Thyroid gland (tissue), 4 donors: Measurements from ENCODE around the gene INIP.

Experiments used
- POLR2A ChIP-seq, 2 donors: fragments of 450-650 bp; IDR thresholded peaks; one replicate each; pipeline ENCODE4 v1.6.1; 2017; ENCODE audit warnings: antibody characterized with exemption in 2 of 2, mild to moderate bottlenecking in 2 of 2, moderate library complexity in 1 of 2
- TF ChIP-seq, protein P1 (sequence below), 6 experiments: fragments of 200-600 bp in 3 of 6; fragments of 450-650 bp in 3 of 6; sonication (generic) in 3 of 6; IDR thresholded peaks; one replicate each; pipeline ENCODE4 v1.5.1; 2016 to 2019; ENCODE audit warnings: antibody characterized with exemption in 6 of 6, mild to moderate bottlenecking in 2 of 6, inconsistent platforms in 1 of 6, moderate library complexity in 1 of 6

DNA sequence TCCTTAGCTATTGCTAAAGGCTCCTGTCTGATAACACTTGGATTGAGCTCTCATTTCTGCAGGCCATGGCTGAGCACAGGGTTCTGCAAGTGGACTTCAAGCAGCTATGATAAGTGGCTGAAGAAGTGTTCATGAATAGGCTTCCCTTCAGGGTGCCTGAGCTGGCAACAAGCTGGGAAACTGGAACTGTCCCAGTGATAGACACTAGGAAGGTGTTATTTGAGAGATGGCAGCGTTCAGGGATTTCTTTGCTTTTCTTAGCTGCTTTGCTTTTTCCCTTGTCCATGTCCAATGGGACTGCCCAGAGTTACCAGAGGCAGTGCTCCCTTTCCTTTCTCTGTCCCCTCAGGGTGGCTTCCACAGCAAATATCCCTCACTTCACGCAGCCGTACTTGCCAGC is 75.8 kb downstream of the INIP start:
- TF ChIP-seq, protein P1, sequence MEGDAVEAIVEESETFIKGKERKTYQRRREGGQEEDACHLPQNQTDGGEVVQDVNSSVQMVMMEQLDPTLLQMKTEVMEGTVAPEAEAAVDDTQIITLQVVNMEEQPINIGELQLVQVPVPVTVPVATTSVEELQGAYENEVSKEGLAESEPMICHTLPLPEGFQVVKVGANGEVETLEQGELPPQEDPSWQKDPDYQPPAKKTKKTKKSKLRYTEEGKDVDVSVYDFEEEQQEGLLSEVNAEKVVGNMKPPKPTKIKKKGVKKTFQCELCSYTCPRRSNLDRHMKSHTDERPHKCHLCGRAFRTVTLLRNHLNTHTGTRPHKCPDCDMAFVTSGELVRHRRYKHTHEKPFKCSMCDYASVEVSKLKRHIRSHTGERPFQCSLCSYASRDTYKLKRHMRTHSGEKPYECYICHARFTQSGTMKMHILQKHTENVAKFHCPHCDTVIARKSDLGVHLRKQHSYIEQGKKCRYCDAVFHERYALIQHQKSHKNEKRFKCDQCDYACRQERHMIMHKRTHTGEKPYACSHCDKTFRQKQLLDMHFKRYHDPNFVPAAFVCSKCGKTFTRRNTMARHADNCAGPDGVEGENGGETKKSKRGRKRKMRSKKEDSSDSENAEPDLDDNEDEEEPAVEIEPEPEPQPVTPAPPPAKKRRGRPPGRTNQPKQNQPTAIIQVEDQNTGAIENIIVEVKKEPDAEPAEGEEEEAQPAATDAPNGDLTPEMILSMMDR (IDR thresholded peaks at IDR 0.05): no peak
- no peak for TF ChIP-seq POLR2A (IDR thresholded peaks at IDR 0.05)
